IMR-90 (cell line): ENCODE data around the gene MECP2. TPM values are rescaled to one million over a fixed set of nuclear protein-coding genes. Genes with fewer than 3 reads are reported as not detected.
A peak's percentile ranks its signal among the peaks of the same experiment; 100 is the strongest.

Experiments used
- ATAC-seq: fragments of 200-7000 bp; cut with Tn5 transposase; 2 replicates; pipeline ENCODE4 v1.9.1; 2020; ENCODE audit warnings: low read depth, mild to moderate bottlenecking, moderate library complexity
- BruUV-seq: library from RNA; stranded (reverse); fragments of 400-500 nt; replicated peaks from 2 replicates; lab custom pipeline; 2021; lab: Mats Ljungman, UMichigan
- CTCF ChIA-PET: fragments of 300-600 bp; formaldehyde crosslinking; extraction: SDS; loops from one replicate; lab custom pipeline; 2021; ENCODE audit warnings: antibody characterized with exemption; lab: Yijun Ruan, JAX
- POLR2A ChIA-PET: fragments of 300-600 bp; sonication (Branson Sonifier 250); formaldehyde crosslinking; loops from one replicate; lab custom pipeline; 2022; ENCODE audit warnings: antibody characterized with exemption; ENCODE audit not compliant: unreplicated experiment; lab: Charles Lee
- DNase-seq: peaks from one replicate; pipeline ENCODE4 v3.0.0; 2013
- H2AFZ ChIP-seq: replicated peaks from 2 replicates; pipeline ENCODE3; 2013; ENCODE audit warnings: low read length, mild to moderate bottlenecking; ENCODE audit not compliant: poor library complexity
- H2AK5ac ChIP-seq: 2 replicates; pipeline ENCODE4 v1.6.1; 2013; ENCODE audit warnings: low read depth, low read length, inconsistent platforms
- H2AK9ac ChIP-seq: replicated peaks from 2 replicates; pipeline ENCODE3; 2013; ENCODE audit warnings: mild to moderate bottlenecking, low read depth, low read length, moderate library complexity; ENCODE audit not compliant: poor library complexity
- H2BK120ac ChIP-seq: 2 replicates; pipeline ENCODE4 v1.6.1; 2013; ENCODE audit warnings: low read depth, low read length, inconsistent platforms
- H2BK15ac ChIP-seq: 3 replicates; pipeline ENCODE4 v1.6.1; 2013; ENCODE audit warnings: low read depth, low read length, inconsistent platforms
- H2BK20ac ChIP-seq: 2 replicates; pipeline ENCODE4 v1.6.1; 2013; ENCODE audit warnings: low read depth, mild to moderate bottlenecking, inconsistent platforms, low read length, moderate library complexity
- H2BK5ac ChIP-seq: 2 replicates; pipeline ENCODE4 v1.6.1; 2013; ENCODE audit warnings: mild to moderate bottlenecking, low read depth, low read length, inconsistent platforms; ENCODE audit not compliant: poor library complexity, severe bottlenecking
- H3K14ac ChIP-seq: replicated peaks from 2 replicates; pipeline ENCODE4 v1.6.1; 2013; ENCODE audit warnings: low read depth, low read length, inconsistent platforms
- H3K18ac ChIP-seq: 2 replicates; pipeline ENCODE4 v1.6.1; 2013; ENCODE audit warnings: low read depth, low read length, control low read depth
- H3K23ac ChIP-seq: 2 replicates; pipeline ENCODE4 v1.6.1; 2013; ENCODE audit warnings: low read depth, low read length, inconsistent platforms
- H3K27ac ChIP-seq: 2 replicates; pipeline ENCODE4 v1.5.1; 2013; ENCODE audit warnings: mild to moderate bottlenecking, control low read depth, low read length; ENCODE audit not compliant: insufficient read depth
- H3K27me3 ChIP-seq: 2 replicates; pipeline ENCODE4 v1.6.1; 2013; ENCODE audit warnings: low read length; ENCODE audit not compliant: control insufficient read depth, insufficient read depth
- H3K36me3 ChIP-seq: 2 replicates; pipeline ENCODE4 v1.6.1; 2013; ENCODE audit warnings: low read length, mixed read lengths; ENCODE audit not compliant: control insufficient read depth, insufficient read depth
- H3K4ac ChIP-seq: 2 replicates; pipeline ENCODE4 v1.6.1; 2013; ENCODE audit warnings: low read depth, low read length, inconsistent platforms
- H3K4me1 ChIP-seq: 2 replicates; pipeline ENCODE4 v1.6.1; 2013; ENCODE audit warnings: low read length, mixed read lengths; ENCODE audit not compliant: control insufficient read depth, insufficient read depth
- H3K4me2 ChIP-seq: 2 replicates; pipeline ENCODE4 v1.6.1; 2013; ENCODE audit warnings: low read depth, mild to moderate bottlenecking, control low read depth, low read length, moderate library complexity
- H3K4me3 ChIP-seq: 2 replicates; pipeline ENCODE4 v1.5.1; 2013; ENCODE audit warnings: low read depth, mild to moderate bottlenecking, control low read depth, low read length, moderate library complexity; ENCODE audit not compliant: insufficient read depth
- H3K56ac ChIP-seq: 2 replicates; pipeline ENCODE4 v1.6.1; 2013; ENCODE audit warnings: low read length, inconsistent platforms; ENCODE audit not compliant: insufficient read depth; ENCODE audit errors: extremely low read depth
- H3K79me1 ChIP-seq, 2 experiments: 2 replicates each; pipeline ENCODE4 v1.6.1; 2013; ENCODE audit warnings: low read length in 2 of 2, inconsistent platforms in 1 of 2, low read depth in 1 of 2
- H3K9ac ChIP-seq: 2 replicates; pipeline ENCODE4 v1.6.1; 2013; ENCODE audit warnings: low read depth, low read length, control low read depth
- H3K9me1 ChIP-seq: 2 replicates; pipeline ENCODE4 v1.6.1; 2013; ENCODE audit warnings: low read length, inconsistent platforms; ENCODE audit not compliant: insufficient read depth
- H3K9me3 ChIP-seq: 2 replicates; pipeline ENCODE4 v1.6.1; 2013; ENCODE audit warnings: low read length; ENCODE audit not compliant: control insufficient read depth, insufficient read depth
- H4K20me1 ChIP-seq: 2 replicates; pipeline ENCODE4 v1.6.1; 2013; ENCODE audit warnings: low read length, inconsistent platforms; ENCODE audit not compliant: insufficient read depth
- H4K5ac ChIP-seq: 2 replicates; pipeline ENCODE4 v1.6.1; 2013; ENCODE audit warnings: mild to moderate bottlenecking, low read depth, low read length, control low read depth
- H4K8ac ChIP-seq, 2 experiments: 2 replicates each; pipeline ENCODE4 v1.6.1; 2013; ENCODE audit warnings: low read depth in 2 of 2, low read length in 2 of 2, control low read depth in 1 of 2, inconsistent platforms in 1 of 2
- H4K91ac ChIP-seq: 2 replicates; pipeline ENCODE4 v1.6.1; 2013; ENCODE audit warnings: low read depth, low read length, inconsistent platforms; ENCODE audit not compliant: insufficient read depth
- CEBPB ChIP-seq: IDR thresholded peaks from 2 replicates; pipeline ENCODE4 v1.6.1; 2012; ENCODE audit warnings: low read depth, low read length, improper control_type of control experiment
- FOS ChIP-seq: fragments of 150-350 bp; IDR thresholded peaks from 2 replicates; pipeline ENCODE4 v1.6.1; 2016; ENCODE audit warnings: low read depth, low read length
- MAFK ChIP-seq: IDR thresholded peaks from 2 replicates; pipeline ENCODE4 v1.6.1; 2012; ENCODE audit warnings: low read depth, low read length, improper control_type of control experiment
- MXI1 ChIP-seq: IDR thresholded peaks from 2 replicates; pipeline ENCODE4 v1.6.1; 2012; ENCODE audit warnings: low read depth, mild to moderate bottlenecking, low read length, moderate library complexity, borderline replicate concordance
- RFX5 ChIP-seq: IDR thresholded peaks from 2 replicates; pipeline ENCODE4 v1.8.0; 2012; ENCODE audit warnings: low read depth, mild to moderate bottlenecking, low read length, moderate library complexity
- WGBS, 2 experiments: methylation state at CpG; one replicate each; pipeline versions ENCODE4 v1.1.5 to v1.1.7; 2013; ENCODE audit warnings: missing lambda C conversion rate in 2 of 2; ENCODE audit not compliant: insufficient read length in 1 of 2; ENCODE audit errors: extremely low coverage in 2 of 2; 5-methylcytosine and 5-hydroxymethylcytosine counted together
- dilution Hi-C: fragments of 300-500 bp; cut with HindIII; formaldehyde crosslinking; loops from one replicate; pipeline ENCODE4 v1.14.3; 2018; ENCODE audit warnings: low sequenced_read_pairs; ENCODE audit not compliant: unreplicated experiment
- in situ Hi-C: fragments of 300-500 bp; cut with MboI; formaldehyde crosslinking; loops from 3 replicates; pipeline ENCODE4 v1.14.3; 2019; ENCODE audit warnings: low sequenced_read_pairs, inconsistent platforms, mixed read lengths
- intact Hi-C: fragments of 100-400 bp; cut with micrococcal nuclease; formaldehyde crosslinking; loops from 2 replicates; pipeline ENCODE4 v1.10.0; 2022
- polyA plus RNA-seq, 3 experiments: library from polyadenylated mRNA; depleted of rRNA; stranded (reverse); fragments of >200 nt; gene quantifications; 2 replicates each; pipeline ENCODE4 v1.2.3, GENCODE V29; 2012; ENCODE audit warnings: low replicate concordance in 1 of 3
- total RNA-seq: library from RNA; depleted of rRNA; stranded (reverse); fragments of >200 nt; gene quantifications from 2 replicates; pipeline ENCODE4 v1.2.3, GENCODE V29; 2012
- TF ChIP-seq, protein P1 (sequence below): fragments of 150-350 bp; IDR thresholded peaks from 2 replicates; pipeline ENCODE4 v1.6.1; 2016; ENCODE audit warnings: low read depth, mild to moderate bottlenecking, low read length, moderate library complexity, borderline replicate concordance

MECP2 gene
- total and polyA plus RNA-seq, 2 of the 4 experiments (the other 2 are of a cell fraction), result 8.4 to 10.1 TPM

DNA sequence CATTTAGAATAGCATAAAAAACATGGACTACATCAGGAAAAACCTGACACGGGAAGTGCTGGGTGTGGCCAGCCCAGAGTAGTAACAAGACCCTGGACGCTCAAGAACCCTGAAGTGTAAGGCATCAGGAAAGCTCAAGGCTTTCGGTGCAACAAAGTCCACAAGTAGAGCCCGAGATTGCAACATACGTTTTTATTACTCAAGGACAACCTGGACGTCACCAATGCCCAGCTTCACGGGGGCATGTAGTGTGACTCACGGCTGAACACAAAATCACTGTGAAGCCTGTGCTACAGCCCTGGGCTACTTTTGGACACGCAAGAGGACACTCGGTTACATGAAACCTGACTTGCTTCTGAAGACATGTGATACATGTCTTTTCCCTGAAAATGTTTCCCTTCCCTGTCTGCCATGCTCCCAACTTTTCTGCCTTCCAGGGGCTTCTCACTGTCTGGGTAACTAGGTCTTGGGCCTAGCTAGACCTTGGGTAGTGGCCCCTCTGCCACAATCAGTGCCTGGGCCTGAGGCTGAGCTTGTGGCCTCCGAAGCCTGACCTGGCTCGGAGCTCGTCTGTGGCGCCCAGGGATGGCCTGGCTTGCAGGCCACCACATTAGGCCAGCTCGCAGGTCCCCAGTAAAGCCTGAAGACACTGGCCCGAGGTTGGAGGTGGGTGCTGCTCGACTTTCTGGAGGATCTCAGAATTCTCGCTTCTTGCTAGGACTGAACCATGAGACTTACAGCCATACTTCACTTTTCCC lies 87.0 kb downstream of the MECP2 start:
- H3K4me2 ChIP-seq, result no peak overlapping the region
- H3K9me3 ChIP-seq, result no peaks in the 10 kb centered on the region
- dilution Hi-C loops (no loop called here), intact Hi-C loops (no loop called here), in situ Hi-C loops (no loop called here)
- H3K18ac ChIP-seq, result no peak overlapping the region
- no peak overlapping the region for H2BK15ac ChIP-seq
- H3K14ac ChIP-seq, result no peak overlapping the region
- TF ChIP-seq RFX5, result no peak
- TF ChIP-seq FOS, result no peak
- no peak for TF ChIP-seq MAFK
- no peak for TF ChIP-seq MXI1
- TF ChIP-seq, protein P1, sequence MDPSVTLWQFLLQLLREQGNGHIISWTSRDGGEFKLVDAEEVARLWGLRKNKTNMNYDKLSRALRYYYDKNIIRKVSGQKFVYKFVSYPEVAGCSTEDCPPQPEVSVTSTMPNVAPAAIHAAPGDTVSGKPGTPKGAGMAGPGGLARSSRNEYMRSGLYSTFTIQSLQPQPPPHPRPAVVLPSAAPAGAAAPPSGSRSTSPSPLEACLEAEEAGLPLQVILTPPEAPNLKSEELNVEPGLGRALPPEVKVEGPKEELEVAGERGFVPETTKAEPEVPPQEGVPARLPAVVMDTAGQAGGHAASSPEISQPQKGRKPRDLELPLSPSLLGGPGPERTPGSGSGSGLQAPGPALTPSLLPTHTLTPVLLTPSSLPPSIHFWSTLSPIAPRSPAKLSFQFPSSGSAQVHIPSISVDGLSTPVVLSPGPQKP, result no peak
- TF ChIP-seq CEBPB, result peak; percentile 38; the same call in 1 of the 2 replicates
- no peaks in the 10 kb centered on the region for H3K27me3 ChIP-seq
- no peak overlapping the region for H2BK120ac ChIP-seq
- no peak overlapping the region for H3K9ac ChIP-seq
- H3K9me1 ChIP-seq, result no peaks in the 10 kb centered on the region
- H2AK9ac ChIP-seq, result no peak overlapping the region
- H2BK20ac ChIP-seq, result no peak overlapping the region
- no peaks in the 10 kb centered on the region; a peak in 1 of 4 replicates for H3K79me1 ChIP-seq
- H3K56ac ChIP-seq, result no peak overlapping the region
- H3K4me1 ChIP-seq, result no peaks in the 10 kb centered on the region
- H3K36me3 ChIP-seq, result peaks cover 7% of the 10 kb centered on the region
- no TSS peak for BruUV-seq
- ATAC-seq (no peak), DNase-seq (no peak)
- ChIA-PET POLR2A (no interaction called here), CTCF (no interaction called here)
- H2AFZ ChIP-seq, result no peak overlapping the region
- no peak overlapping the region for H3K23ac ChIP-seq
- H3K4ac ChIP-seq, result no peak overlapping the region
- H4K5ac ChIP-seq, result no peak overlapping the region
- H3K27ac ChIP-seq, result no peak overlapping the region
- H3K4me3 ChIP-seq, result no peak overlapping the region
- WGBS, 2 experiments, result 83% methylated on average over 12 of the region's 18 CpGs; no CpG with 5 or more reads in 1 of the 2 experiments
- H2BK5ac ChIP-seq, result no peak overlapping the region
- no peaks in the 10 kb centered on the region for H4K20me1 ChIP-seq
- no peak overlapping the region for H4K91ac ChIP-seq
- no peak overlapping the region for H2AK5ac ChIP-seq
- no peak overlapping the region for H4K8ac ChIP-seq
